ENCODE measurements around the gene ARHGAP19.

GRCh38 chr10:97185326-97186058 is 106.9 kb downstream of the ARHGAP19 start, which contains the start of gene SLIT1:
- TF ChIP-seq CTCF (IDR thresholded peaks at IDR 0.05) (no peak), POLR2A (IDR thresholded peaks at IDR 0.05) (no peak)

Measured in thyroid gland (tissue), 4 donors.